IPS DF 6.9 (cell line): ENCODE results near the gene PRKAB2.
"Not testable (repeated sequence)": the region's sequence is repeated elsewhere in the genome, so short reads cannot be mapped to it uniquely, and the experiment has no call there.

ENCODE experiments used
- DNase-seq: peaks from one replicate; pipeline ENCODE4 v3.0.0-alpha.2; 2013; ENCODE audit warnings: low read depth, low spot score
- H3K27ac ChIP-seq: one replicate; pipeline ENCODE4 v1.5.1; 2013; ENCODE audit warnings: low read length, control low read depth
- H3K27me3 ChIP-seq: 2 replicates; pipeline ENCODE4 v1.6.1; 2013; ENCODE audit warnings: mild to moderate bottlenecking, low read length; ENCODE audit not compliant: control insufficient read depth, insufficient read depth
- H3K36me3 ChIP-seq: 2 replicates; pipeline ENCODE4 v1.6.1; 2013; ENCODE audit warnings: low read length; ENCODE audit not compliant: control insufficient read depth, insufficient read depth
- H3K4me1 ChIP-seq: 2 replicates; pipeline ENCODE4 v1.6.1; 2013; ENCODE audit warnings: low read length; ENCODE audit not compliant: control insufficient read depth, insufficient read depth
- H3K4me3 ChIP-seq: 2 replicates; pipeline ENCODE4 v1.5.1; 2013; ENCODE audit warnings: mild to moderate bottlenecking, low read length
- H3K9me3 ChIP-seq: 2 replicates; pipeline ENCODE4 v1.6.1; 2013; ENCODE audit warnings: low read length, inconsistent platforms; ENCODE audit not compliant: control insufficient read depth, insufficient read depth
- WGBS: extraction: QIAGEN DNeasy Blood & Tissue Kit; methylation state at CpG from one replicate; pipeline ENCODE4 v1.1.7; 2013; ENCODE audit warnings: mixed read lengths, missing lambda C conversion rate; ENCODE audit not compliant: insufficient read length, insufficient coverage; 5-methylcytosine and 5-hydroxymethylcytosine counted together

The PRKAB2 gene

DNA sequence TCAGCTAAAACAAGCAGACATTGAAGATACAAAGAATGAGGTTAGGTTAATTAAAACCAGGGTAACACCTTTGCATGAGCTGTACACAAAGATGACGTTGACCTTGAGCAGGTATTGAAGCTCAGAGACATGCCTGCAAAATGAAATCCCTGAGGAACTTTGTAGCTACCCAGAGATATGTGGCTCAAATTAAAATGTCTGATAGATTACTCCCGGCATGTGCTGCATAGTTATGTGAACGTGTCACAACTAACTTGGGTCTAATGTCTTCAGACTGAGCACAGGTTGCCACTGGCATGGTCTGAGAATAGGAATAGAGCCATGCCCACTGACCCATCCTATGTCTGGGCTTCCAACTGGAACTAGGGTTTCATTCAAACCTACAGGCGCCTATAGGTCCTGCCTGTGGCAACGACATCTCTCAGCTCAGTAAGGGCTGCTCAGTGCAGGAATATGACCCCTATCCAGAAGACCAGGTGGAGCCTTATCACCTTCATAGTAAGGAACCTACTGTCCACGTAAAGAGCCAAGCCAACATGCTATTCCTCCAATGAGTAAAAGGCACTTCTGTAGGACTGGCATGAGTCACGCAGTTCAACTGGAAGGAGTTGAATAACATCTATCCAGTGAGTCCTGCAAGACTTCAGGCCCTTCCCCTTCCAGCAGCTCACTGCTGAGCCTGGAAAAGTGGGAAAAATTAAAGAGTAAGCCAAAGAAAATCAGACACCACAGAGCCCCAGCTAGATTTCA lies 60.7 kb downstream of the PRKAB2 start:
- H3K27me3 ChIP-seq, result no peaks in the 10 kb centered on the region
- H3K36me3 ChIP-seq, result no peaks in the 10 kb centered on the region
- no peak for DNase-seq
- no peak overlapping the region for H3K4me3 ChIP-seq
- H3K4me1 ChIP-seq, result no peaks in the 10 kb centered on the region
- no peak overlapping the region for H3K27ac ChIP-seq
- whole genome bisulfite sequencing, result no CpG with 5 or more reads among the region's 7 CpGs
- H3K9me3 ChIP-seq, result no peaks in the 10 kb centered on the region

DNA sequence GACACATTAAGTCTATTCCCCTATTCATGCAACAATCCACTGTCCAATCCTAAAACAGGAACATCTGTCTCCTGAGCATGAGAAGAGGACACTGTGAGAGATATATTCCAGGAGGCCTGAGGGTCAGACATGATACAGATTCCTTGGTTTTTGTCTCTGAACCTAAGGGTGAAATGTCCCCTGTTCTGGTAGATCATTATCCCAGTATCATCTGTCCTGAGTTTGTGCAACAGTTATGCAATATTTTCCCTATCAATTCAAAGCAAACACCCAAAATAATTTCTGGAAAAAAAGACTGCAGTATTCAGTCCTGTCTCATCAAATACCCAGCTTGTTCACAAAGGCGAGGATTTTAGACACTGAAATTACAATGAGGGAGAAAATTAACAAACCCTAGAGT lies 61.4 kb downstream of the PRKAB2 start:
- no CpG with 5 or more reads among the region's 1 CpG for WGBS
- DNase-seq, result no peak

DNA sequence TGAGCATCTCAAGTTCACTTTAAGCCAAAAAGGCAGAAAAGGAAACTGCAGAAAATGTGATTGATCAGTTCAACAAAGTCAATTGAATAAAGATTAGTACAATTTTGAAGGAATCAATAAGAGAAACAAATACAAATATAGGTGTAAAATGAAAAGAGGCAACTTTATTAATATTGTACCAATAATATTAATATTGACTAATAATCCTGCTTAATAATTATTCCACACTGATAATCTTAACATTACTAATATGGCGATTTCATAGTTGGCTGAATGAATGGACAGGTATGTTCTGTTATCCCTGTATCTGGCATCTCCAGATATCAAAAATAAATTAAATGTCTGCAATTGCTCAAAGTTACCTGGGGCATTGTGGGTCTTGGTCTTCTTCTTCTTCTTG lies 61.8 kb downstream of the PRKAB2 start:
- no peaks in the 10 kb centered on the region for H3K27me3 ChIP-seq
- no peaks in the 10 kb centered on the region for H3K4me1 ChIP-seq
- H3K27ac ChIP-seq, result no peak overlapping the region
- H3K9me3 ChIP-seq, result no peaks in the 10 kb centered on the region
- no peaks in the 10 kb centered on the region for H3K36me3 ChIP-seq
- DNase-seq, result no peak
- WGBS, result no CpG with 5 or more reads among the region's 1 CpG
- H3K4me3 ChIP-seq, result no peak overlapping the region

More for the DNA sequence above, 61.4 kb downstream of the PRKAB2 start:
- no peaks in the 10 kb centered on the region for H3K9me3 ChIP-seq
- H3K27ac ChIP-seq, result no peak overlapping the region
- no peaks in the 10 kb centered on the region for H3K27me3 ChIP-seq
- H3K4me3 ChIP-seq, result no peak overlapping the region
- H3K4me1 ChIP-seq, result no peaks in the 10 kb centered on the region
- no peaks in the 10 kb centered on the region for H3K36me3 ChIP-seq

DNA sequence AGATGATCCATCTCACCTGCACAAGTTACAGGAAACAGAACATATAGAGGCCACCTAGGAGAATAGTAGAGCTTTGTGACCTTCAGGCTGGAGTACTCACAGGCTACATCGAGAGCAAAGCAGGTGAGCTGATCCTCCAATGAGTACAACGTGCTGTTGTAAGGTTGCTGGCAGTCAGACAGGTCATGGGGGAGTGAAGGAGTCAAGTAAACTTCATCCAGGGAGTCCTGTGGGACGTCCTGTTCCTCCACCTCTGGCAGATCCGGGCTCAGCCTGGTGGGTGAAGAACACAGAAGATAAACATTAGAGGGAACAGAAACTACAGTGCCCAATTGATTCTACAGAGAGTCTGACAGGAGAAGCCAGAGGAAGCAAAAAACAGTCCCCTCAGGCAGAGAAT lies 62.5 kb downstream of the PRKAB2 start:
- Histone ChIP-seq H3K36me3 (no peaks in the 10 kb centered on the region), H3K27me3 (no peaks in the 10 kb centered on the region), H3K4me3 (no peak overlapping the region), H3K4me1 (no peaks in the 10 kb centered on the region), H3K27ac (no peak overlapping the region), H3K9me3 (no peaks in the 10 kb centered on the region)
- no peak for DNase-seq
- WGBS, result no CpG with 5 or more reads among the region's 4 CpGs

DNA sequence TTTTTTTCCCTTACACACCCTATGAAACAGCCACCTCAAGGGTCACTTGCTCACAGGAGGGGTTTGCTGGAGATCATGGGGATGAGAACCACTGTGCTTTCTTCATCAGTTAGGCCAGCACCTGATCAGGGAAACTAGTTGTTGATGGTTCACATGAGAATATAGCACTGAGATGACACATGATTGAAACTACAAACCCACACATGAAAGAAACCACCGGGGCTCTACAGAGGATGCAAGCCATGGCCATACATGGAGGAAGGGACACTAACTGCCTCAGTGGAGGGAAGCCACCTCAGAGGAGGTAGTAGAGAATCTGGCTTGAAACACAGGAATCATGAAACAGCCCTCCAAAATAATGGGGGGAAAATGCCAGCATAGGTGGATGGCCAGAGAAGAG lies 63.2 kb downstream of the PRKAB2 start:
- H3K27ac ChIP-seq, result no peak overlapping the region
- WGBS, result no CpG with 5 or more reads among the region's 1 CpG
- no peak for DNase-seq

DNA sequence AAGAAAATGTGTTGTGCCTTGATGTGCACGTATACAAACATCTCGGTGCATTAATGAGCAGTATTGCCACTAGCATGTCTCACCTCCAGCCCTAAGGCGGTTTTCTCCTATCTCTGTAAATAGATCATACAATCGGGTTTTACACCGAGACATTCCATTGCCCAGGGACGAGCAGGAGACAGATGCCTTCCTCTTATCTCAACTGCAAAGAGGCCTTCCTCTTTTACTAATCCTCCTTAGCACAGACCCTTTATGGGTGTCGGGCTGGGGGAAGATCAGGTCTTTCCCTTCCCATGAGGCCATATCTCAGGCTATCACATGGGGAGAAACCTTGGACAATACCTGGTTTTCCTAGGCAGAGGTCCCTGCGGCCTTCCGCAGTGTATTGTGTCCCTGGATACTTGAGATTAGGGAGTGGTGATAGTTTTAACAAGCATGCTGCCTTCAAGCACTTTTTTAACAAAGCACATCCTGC lies 65.8 kb downstream of the PRKAB2 start:
- H3K4me1 ChIP-seq, H3K4me3 ChIP-seq, H3K36me3 ChIP-seq, H3K9me3 ChIP-seq, H3K27ac ChIP-seq, H3K27me3 ChIP-seq, DNase-seq: not testable (repeated sequence)
- WGBS, result no CpG with 5 or more reads among the region's 9 CpGs

More for the DNA sequence above, 63.2 kb downstream of the PRKAB2 start:
- Histone ChIP-seq H3K36me3 (no peaks in the 10 kb centered on the region), H3K4me1 (no peaks in the 10 kb centered on the region), H3K9me3 (no peaks in the 10 kb centered on the region), H3K4me3 (no peak overlapping the region), H3K27me3 (no peaks in the 10 kb centered on the region)

DNA sequence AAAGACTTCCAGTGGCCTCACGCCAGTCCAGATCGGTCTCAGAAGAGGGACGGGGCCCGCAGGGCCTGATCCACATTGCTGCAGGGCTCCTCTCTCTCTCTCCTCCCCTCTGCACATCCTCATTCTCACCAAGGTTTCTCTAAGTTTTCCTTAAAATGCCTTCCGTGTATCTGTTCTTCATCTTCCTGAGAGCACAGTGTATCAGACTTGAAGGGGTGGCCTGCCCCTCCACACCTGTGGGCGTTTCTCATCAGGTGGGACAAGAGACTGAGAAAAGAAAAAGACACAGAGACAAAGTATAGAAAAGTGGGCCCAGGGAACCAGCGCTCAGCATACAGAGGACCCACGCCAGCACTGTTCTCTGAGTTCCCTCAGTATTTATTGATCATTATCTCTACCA lies 66.4 kb downstream of the PRKAB2 start:
- H3K27me3 ChIP-seq, result no peaks in the 10 kb centered on the region
- H3K36me3 ChIP-seq, result no peaks in the 10 kb centered on the region
- no CpG with 5 or more reads among the region's 8 CpGs for WGBS
- no peak overlapping the region for H3K27ac ChIP-seq
- no peaks in the 10 kb centered on the region for H3K4me1 ChIP-seq
- no peak overlapping the region for H3K4me3 ChIP-seq
- no peaks in the 10 kb centered on the region for H3K9me3 ChIP-seq
- no peak for DNase-seq
